Measurements from ENCODE around the gene UBE2L3. TPM values are rescaled to one million over a fixed set of nuclear protein-coding genes. Genes with fewer than 3 reads are reported as not detected.

Gene UBE2L3
- total and polyA plus RNA-seq, 2 of the 13 experiments (the other 11 are each of a cell fraction or from before 2014, with no cell fraction given): 30.2 to 58.1 TPM

DNA sequence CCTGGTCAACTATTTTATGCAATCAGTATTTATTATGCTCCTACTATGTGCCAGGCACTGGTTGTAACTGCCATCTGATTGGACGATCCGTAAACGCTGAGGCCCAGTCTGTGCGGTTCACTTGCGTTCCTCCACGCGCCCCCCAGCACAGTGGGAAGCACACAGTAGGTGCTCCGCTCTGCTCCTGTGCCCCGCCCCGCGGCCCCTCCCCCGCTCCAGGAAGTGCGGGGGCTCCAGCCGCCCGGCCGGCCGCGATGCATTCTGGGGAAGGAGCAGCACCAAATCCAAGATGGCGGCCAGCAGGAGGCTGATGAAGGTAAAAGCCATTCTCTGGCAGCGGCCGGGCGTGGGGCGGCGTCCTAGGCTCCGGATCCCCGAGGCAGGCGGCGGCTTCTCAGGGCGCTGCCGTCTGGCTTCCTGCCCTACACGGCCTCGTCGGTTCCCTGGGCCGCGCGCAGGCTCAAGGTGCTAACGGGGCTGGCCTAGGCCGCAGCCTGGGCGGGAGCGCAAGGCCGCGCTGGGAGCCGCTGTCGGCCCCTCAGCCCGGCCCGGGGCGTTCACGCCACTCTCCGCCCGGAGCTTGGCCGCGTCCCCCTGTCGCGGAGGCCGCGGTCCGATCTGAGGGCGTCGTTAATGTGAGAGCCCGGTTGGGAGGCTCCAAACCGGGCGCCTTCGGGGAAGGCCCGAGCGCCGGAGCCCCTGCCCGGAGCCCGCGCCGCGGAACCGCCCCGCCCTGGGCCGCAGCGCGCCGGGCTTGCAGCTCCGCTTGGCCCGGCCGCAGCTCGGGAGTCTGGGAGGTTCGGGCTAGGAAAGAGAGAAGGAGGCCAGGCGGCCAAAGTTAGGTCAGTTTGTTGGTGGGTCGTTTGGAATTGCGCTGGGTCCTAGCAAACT, at the start of gene UBE2L3 (continued):
- TF ChIP-seq, protein P1, sequence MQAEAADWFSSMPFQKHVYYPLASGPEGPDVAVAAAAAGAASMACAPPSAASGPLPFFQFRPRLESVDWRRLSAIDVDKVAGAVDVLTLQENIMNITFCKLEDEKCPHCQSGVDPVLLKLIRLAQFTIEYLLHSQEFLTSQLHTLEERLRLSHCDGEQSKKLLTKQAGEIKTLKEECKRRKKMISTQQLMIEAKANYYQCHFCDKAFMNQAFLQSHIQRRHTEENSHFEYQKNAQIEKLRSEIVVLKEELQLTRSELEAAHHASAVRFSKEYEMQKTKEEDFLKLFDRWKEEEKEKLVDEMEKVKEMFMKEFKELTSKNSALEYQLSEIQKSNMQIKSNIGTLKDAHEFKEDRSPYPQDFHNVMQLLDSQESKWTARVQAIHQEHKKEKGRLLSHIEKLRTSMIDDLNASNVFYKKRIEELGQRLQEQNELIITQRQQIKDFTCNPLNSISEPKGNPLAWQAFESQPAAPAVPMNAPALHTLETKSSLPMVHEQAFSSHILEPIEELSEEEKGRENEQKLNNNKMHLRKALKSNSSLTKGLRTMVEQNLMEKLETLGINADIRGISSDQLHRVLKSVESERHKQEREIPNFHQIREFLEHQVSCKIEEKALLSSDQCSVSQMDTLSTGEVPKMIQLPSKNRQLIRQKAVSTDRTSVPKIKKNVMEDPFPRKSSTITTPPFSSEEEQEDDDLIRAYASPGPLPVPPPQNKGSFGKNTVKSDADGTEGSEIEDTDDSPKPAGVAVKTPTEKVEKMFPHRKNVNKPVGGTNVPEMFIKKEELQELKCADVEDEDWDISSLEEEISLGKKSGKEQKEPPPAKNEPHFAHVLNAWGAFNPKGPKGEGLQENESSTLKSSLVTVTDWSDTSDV (CRISPR knock-in tag; IDR thresholded peaks at IDR 0.05): peak; percentile 82
- TF ChIP-seq, protein P2, sequence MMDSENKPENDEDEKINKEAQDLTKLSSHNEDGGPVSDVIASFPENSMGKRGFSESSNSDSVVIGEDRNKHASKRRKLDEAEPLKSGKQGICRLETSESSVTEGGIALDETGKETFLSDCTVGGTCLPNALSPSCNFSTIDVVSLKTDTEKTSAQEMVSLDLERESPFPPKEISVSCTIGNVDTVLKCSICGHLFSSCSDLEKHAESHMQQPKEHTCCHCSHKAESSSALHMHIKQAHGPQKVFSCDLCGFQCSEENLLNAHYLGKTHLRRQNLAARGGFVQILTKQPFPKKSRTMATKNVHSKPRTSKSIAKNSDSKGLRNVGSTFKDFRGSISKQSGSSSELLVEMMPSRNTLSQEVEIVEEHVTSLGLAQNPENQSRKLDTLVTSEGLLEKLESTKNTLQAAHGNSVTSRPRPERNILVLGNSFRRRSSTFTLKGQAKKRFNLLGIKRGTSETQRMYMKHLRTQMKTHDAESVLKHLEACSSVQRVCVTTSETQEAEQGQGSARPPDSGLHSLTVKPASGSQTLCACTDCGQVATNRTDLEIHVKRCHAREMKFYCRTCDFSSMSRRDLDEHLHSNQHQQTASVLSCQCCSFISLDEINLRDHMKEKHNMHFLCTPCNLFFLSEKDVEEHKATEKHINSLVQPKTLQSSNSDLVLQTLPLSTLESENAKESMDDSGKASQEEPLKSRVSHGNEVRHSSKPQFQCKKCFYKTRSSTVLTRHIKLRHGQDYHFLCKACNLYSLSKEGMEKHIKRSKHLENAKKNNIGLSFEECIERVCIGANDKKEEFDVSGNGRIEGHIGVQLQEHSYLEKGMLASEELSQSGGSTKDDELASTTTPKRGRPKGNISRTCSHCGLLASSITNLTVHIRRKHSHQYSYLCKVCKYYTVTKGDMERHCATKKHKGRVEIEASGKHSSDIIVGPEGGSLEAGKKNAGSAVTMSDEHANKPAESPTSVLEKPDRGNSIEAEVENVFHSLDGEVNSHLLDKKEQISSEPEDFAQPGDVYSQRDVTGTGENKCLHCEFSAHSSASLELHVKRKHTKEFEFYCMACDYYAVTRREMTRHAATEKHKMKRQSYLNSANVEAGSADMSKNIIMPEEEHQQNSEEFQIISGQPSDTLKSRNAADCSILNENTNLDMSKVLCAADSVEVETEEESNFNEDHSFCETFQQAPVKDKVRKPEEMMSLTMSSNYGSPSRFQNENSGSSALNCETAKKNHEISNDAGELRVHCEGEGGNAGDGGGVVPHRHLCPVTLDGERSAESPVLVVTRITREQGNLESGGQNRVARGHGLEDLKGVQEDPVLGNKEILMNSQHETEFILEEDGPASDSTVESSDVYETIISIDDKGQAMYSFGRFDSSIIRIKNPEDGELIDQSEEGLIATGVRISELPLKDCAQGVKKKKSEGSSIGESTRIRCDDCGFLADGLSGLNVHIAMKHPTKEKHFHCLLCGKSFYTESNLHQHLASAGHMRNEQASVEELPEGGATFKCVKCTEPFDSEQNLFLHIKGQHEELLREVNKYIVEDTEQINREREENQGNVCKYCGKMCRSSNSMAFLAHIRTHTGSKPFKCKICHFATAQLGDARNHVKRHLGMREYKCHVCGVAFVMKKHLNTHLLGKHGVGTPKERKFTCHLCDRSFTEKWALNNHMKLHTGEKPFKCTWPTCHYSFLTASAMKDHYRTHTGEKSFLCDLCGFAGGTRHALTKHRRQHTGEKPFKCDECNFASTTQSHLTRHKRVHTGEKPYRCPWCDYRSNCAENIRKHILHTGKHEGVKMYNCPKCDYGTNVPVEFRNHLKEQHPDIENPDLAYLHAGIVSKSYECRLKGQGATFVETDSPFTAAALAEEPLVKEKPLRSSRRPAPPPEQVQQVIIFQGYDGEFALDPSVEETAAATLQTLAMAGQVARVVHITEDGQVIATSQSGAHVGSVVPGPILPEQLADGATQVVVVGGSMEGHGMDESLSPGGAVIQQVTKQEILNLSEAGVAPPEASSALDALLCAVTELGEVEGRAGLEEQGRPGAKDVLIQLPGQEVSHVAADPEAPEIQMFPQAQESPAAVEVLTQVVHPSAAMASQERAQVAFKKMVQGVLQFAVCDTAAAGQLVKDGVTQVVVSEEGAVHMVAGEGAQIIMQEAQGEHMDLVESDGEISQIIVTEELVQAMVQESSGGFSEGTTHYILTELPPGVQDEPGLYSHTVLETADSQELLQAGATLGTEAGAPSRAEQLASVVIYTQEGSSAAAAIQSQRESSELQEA (CRISPR knock-in tag; IDR thresholded peaks at IDR 0.05; ENCODE audit: not compliant biosample characterization): peak; percentile 80
- TF ChIP-seq ZFP36 (IDR thresholded peaks at IDR 0.05; ENCODE audit: borderline replicate concordance, low read depth, low read length, partially characterized antibody) (no peak), U2AF1 (optimal IDR thresholded peaks at IDR 0.05; ENCODE audit: low read depth, low read length) (no peak), CENPT (CRISPR knock-in tag; IDR thresholded peaks at IDR 0.05; ENCODE audit: low read depth) (no peak; the same call in 1 of the 2 replicates), ZNF790 (CRISPR knock-in tag; IDR thresholded peaks at IDR 0.05; ENCODE audit: borderline replicate concordance) (no peak)
- TF ChIP-seq, protein P3, sequence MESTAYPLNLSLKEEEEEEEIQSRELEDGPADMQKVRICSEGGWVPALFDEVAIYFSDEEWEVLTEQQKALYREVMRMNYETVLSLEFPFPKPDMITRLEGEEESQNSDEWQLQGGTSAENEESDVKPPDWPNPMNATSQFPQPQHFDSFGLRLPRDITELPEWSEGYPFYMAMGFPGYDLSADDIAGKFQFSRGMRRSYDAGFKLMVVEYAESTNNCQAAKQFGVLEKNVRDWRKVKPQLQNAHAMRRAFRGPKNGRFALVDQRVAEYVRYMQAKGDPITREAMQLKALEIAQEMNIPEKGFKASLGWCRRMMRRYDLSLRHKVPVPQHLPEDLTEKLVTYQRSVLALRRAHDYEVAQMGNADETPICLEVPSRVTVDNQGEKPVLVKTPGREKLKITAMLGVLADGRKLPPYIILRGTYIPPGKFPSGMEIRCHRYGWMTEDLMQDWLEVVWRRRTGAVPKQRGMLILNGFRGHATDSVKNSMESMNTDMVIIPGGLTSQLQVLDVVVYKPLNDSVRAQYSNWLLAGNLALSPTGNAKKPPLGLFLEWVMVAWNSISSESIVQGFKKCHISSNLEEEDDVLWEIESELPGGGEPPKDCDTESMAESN (CRISPR knock-in tag; conservative IDR thresholded peaks at IDR 0.05): peak; percentile 80; the same call in 1 of the 2 replicates
- TF ChIP-seq, protein P4, sequence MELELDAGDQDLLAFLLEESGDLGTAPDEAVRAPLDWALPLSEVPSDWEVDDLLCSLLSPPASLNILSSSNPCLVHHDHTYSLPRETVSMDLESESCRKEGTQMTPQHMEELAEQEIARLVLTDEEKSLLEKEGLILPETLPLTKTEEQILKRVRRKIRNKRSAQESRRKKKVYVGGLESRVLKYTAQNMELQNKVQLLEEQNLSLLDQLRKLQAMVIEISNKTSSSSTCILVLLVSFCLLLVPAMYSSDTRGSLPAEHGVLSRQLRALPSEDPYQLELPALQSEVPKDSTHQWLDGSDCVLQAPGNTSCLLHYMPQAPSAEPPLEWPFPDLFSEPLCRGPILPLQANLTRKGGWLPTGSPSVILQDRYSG (CRISPR knock-in tag; IDR thresholded peaks at IDR 0.05): peak; percentile 91
- TF ChIP-seq, protein P5, sequence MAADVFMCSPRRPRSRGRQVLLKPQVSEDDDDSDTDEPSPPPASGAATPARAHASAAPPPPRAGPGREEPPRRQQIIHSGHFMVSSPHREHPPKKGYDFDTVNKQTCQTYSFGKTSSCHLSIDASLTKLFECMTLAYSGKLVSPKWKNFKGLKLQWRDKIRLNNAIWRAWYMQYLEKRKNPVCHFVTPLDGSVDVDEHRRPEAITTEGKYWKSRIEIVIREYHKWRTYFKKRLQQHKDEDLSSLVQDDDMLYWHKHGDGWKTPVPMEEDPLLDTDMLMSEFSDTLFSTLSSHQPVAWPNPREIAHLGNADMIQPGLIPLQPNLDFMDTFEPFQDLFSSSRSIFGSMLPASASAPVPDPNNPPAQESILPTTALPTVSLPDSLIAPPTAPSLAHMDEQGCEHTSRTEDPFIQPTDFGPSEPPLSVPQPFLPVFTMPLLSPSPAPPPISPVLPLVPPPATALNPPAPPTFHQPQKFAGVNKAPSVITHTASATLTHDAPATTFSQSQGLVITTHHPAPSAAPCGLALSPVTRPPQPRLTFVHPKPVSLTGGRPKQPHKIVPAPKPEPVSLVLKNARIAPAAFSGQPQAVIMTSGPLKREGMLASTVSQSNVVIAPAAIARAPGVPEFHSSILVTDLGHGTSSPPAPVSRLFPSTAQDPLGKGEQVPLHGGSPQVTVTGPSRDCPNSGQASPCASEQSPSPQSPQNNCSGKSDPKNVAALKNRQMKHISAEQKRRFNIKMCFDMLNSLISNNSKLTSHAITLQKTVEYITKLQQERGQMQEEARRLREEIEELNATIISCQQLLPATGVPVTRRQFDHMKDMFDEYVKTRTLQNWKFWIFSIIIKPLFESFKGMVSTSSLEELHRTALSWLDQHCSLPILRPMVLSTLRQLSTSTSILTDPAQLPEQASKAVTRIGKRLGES (CRISPR knock-in tag; IDR thresholded peaks at IDR 0.05; ENCODE audit: borderline replicate concordance): peak; percentile 48; the same call in 1 of the 2 replicates
